ENCODE data around the gene DIAPH3.

GRCh38 chr13:60028021-60028420 is 135.7 kb downstream of the DIAPH3 start:
- no peak for TF ChIP-seq CTCF (conservative IDR thresholded peaks at IDR 0.05)
- no peak for TF ChIP-seq ZFX (IDR thresholded peaks at IDR 0.05)

All from C4-2B (cell line).